ELF-1 (cell line): ENCODE data around the gene TGIF2.
"Not testable (repeated sequence)": the region's sequence is repeated elsewhere in the genome, so short reads cannot be mapped to it uniquely, and the experiment has no call there.

Experiments used
- DNase-seq: peaks from one replicate; pipeline ENCODE4 v3.0.0-alpha.2; 2016; ENCODE audit warnings: low read depth, low spot score

Gene TGIF2

GRCh38 chr20:36547186-36548005 is 26.0 kb upstream of the TGIF2 start:
- no peak for DNase-seq

- DNase-seq, result peak; percentile 64
Observed at GRCh38 chr20:36548006-36548315, 25.4 kb upstream of the TGIF2 start.

GRCh38 chr20:36548704-36549627 is 24.4 kb upstream of the TGIF2 start:
- no peak for DNase-seq

- DNase-seq, result no peak
Observed at GRCh38 chr20:36549628-36549941, 23.8 kb upstream of the TGIF2 start.

DNA sequence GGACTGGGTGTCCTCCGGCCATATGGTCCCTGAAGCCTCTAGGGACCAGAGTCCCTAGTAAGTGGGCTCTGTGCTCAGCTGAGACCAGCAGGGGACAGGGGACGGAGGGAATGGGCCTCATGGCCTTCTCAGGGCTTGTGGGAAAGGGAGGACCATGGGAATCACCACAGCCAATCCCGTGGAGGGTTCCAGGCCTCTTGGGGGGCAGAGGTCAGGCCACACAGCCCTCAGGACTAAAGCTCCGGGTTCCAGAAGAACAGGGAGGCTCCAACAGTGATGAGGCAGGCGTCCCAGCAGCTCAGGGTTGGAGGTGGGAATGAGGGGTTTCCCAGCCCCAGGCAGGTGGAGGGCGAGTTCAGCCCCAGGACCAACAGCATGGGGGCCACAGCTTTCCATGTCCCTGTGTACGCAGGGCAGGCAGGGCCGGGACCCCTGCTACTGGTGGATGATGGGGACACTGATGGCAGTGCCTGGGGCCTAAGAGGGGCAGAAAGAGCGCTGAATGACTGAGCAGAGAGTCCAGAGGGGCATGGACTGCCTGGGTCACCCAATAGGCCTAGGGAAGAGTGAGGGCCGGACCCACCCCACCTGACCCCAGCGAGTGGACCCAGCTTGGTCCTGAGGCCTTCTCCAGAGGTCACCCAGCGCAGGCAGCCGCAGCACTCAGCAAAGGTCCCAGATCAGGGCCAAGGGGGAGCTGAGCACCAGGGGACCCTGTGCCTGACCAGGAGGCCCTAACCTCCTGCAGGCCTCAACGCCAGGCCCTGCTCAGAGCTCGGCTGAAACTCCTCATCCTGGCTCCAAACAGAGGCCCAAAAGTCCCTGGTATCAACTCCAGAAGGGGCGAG is 23.2 kb upstream of the TGIF2 start:
- no peak for DNase-seq

- DNase-seq, result no peak
Observed at GRCh38 chr20:36550790-36551299, 22.6 kb upstream of the TGIF2 start.

- no peak for DNase-seq
Observed at GRCh38 chr20:36555248-36555647, 18.1 kb upstream of the TGIF2 start.

GRCh38 chr20:36562724-36563123 is 10.7 kb upstream of the TGIF2 start:
- DNase-seq, result no peak

- DNase-seq, result no peak
Observed at GRCh38 chr20:36563374-36563773, 10.0 kb upstream of the TGIF2 start.

GRCh38 chr20:36564078-36564725 is 9.2 kb upstream of the TGIF2 start:
- DNase-seq, result not testable (repeated sequence)

DNA sequence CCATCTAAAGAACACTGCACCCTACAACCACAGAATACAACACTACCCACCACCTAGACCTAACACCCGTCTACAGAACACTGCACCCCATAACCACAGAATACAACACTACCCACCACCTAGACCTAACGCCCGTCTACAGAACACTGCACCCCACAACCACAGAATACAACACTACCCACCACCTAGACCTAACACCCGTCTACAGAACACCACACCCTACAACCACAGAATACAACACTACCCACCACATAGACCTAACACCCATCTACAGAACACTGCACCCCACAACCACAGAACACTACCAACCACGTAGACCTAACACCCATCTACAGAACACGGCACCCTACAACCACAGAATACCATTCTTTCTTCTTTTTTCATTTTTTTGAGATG is 8.7 kb upstream of the TGIF2 start:
- DNase-seq, result not testable (repeated sequence)

DNA sequence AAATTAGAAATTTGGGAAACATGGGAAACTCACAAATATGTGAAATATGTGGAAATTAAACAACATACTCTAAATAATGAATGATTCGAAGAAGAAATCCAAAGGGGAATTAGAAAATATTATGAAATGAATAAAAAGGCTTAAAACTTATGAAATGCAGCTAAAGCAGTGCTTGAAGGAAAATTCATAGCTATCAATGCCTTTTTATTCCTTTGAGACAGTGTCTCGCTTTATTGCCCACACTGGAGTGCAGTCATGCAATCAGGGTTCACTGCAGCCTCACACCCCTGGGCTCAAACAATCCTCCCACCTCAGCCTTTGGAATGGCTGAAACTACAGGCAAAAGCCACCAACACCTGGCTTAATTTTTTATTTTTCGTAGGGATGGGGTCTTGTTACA is 7.9 kb upstream of the TGIF2 start:
- no peak for DNase-seq

- DNase-seq, result peak; percentile 59
Observed at GRCh38 chr20:36569847-36570429, 3.5 kb upstream of the TGIF2 start.

DNA sequence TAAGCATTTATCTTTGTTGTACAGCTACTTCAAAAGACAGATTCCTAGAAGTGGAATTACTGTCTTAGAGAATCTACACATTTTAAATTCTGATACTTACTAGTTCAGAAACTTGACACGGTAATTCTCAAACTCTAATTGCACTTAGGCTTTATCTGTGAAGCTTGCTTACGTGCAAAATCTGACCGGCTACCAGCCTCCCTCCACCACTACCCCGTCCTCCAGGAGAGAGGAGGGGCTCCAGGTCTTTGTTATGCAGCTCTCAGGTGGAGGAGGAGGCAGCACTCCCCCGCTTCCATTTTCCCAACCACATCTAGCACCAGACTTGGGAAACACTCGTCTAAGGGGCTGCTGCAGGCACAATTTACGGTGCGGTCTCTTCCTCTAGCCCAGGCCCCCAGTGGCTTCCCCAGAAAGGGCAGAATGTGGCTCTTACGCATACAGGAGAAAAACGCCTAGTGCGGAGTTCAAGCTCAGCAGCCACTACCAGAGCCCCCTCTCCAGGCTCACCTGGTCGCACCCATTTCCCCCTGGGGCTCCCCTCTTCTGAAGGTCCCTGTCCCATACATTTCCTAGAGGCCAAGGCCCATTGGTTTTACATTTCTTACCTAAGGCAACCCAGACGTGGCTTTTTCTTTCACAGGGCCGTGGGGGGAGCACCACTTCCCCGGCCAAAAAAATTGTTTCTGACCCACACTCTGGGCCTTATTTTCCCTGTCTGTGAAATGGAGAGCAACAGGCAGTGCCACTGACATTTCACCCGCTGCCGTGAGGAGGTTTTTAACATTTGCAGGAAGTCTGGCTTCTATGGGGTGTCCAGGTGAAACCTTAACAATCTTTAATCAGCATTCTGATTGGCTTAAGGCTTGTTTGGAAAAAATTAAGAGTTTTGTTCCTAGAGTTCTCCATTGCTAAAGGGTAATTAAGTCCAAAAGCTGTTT is 1.6 kb upstream of the TGIF2 start:
- DNase-seq, result peak; percentile 92

- DNase-seq, result no peak
Observed at GRCh38 chr20:36572701-36573102, 695 bp upstream of the TGIF2 start.

DNA sequence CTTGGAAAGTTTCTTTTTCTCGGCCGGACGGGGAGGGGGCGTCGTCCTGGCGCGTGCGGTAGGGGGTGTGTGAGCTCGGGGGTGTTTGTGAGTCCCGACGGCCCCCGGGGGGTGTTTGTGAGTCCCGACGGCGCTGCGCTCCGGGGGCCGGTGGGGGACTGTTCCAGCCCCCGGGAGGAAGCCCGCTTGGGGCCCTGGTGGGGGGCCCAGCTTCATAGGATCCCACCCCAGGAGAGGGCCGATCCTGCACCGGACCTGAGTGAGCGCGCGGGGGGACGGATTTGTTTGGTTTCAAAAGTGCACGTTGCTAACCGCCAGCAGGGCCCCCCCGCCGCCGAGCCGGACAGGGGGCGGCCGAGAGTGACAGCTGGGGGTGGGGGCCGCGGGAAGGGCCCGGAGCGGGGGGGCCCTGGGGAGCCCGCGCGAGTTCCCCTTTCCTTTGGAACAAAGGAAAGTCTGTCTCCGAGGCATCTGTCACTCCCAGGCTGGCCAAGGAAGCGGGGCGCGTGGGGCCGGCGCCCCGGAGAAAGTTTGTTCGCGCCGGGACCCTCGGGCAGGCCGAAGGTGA is 485 bp downstream of the TGIF2 start:
- DNase-seq, result peak; percentile 50

DNA sequence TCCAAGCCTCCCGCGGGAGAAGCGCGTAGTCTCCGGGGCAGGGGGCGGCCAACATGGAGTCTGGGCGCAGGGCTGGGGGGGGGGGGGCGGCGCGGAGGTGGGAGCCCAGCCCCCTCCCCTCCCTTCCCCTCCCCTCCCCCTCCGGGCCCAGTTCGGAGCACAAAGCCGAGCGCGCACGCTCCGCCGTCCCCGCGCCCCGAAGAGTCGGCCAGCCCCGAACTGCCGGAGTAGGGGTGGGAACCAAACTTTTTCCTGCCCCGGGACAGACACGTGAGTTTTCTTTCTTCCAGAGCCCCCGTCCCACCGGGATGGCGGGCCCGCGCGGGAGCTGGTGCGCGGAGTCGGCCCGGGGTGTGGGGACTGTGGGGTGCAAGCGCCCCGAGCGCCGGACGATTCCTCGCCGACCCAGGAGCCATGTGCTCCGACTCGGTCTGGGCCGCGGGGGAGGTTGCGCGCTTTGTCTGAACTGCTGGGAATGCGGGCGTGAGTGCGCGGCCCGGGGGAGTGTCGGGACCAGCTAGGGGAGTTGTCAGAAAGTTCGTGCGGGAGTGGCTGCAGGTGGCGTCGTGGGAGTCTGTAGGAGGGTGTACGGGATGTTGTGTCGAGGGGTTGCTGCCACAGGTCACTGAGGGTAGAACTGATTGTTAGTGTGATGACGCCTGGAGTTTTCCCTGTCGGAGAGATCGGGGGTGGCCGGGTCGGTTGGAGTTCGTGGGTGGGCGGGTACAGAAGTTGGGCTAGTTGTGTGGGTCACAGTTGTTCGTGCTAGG is 1.2 kb downstream of the TGIF2 start:
- peak; percentile 71 for DNase-seq

DNA sequence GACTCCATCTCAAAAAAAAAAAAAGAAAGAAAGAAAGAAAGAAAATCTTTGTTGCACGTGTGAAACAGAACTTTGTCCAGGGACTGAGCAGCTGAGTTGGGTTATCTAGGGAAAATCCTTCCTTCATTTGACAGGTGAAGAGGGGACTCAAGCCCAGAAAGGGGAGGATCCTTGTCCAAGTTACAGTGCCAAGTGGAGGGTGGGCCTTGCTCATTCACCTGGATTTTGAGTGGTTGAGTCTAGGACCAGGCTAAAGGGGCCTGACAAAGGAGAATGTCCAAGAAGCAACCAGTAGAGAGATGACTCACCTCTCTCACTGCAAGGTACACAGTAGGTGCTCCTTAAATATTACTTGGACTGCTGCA is 2.7 kb downstream of the TGIF2 start:
- no peak for DNase-seq
